Pancreas (tissue), 10 donors: ENCODE data around the gene AUTS2. TPM values are rescaled to one million over a fixed set of nuclear protein-coding genes. Genes with fewer than 3 reads are reported as not detected.

Source experiments
- ATAC-seq, 4 donors: fragments of 200-7000 bp; cut with Tn5 transposase; one replicate each; pipeline versions ENCODE4 v1.8.0 to v1.9.1; 2020; ENCODE audit warnings: mild to moderate bottlenecking in 4 of 4, moderate library complexity in 4 of 4
- DNase-seq, 6 donors: peaks; one replicate each; pipeline ENCODE4 v3.0.0-alpha.2; 2020
- FAIRE-seq: peaks from 2 replicates; lab custom pipeline; 2012; peaks lifted over from hg19 to GRCh38; lab: Jason Lieb, UNC
- H3K27ac ChIP-seq, 4 donors: fragments of 200-600 bp; sonication (generic); 1 replicate in 3 of 4; 2 replicates in 1 of 4; pipeline versions ENCODE4 v1.5.0 to v1.8.0; 2020
- H3K27me3 ChIP-seq, 4 donors: fragments of 200-600 bp; one replicate each; pipeline ENCODE4 v1.8.0; 2021
- H3K36me3 ChIP-seq, 3 donors: fragments of 200-600 bp; sonication (generic) in 1 of 3; one replicate each; pipeline versions ENCODE4 v1.5.0 to v1.8.0; 2020 to 2021
- H3K4me1 ChIP-seq, 3 donors: fragments of 200-600 bp; one replicate each; pipeline ENCODE4 v1.8.0; 2021
- H3K4me3 ChIP-seq, 4 donors: fragments of 200-600 bp; sonication (generic) in 2 of 4; one replicate each; pipeline versions ENCODE4 v1.5.0 to v1.8.0; 2020 to 2021
- H3K9me3 ChIP-seq, 4 donors: fragments of 200-600 bp; one replicate each; pipeline ENCODE4 v1.8.0; 2021
- CTCF ChIP-seq, 4 donors: fragments of 200-600 bp; sonication (generic) in 3 of 4; IDR thresholded peaks; one replicate each; pipeline versions ENCODE4 v1.5.0 to v1.8.0; 2021; ENCODE audit warnings: antibody characterized with exemption in 4 of 4
- WGBS, 2 donors: extraction: QIAGEN DNeasy Blood & Tissue Kit; methylation state at CpG; one replicate each; pipeline ENCODE4 v1.1.7; 2013; 5-methylcytosine and 5-hydroxymethylcytosine counted together
- intact Hi-C, 3 donors: fragments of 100-400 bp; cut with DNase I; formaldehyde crosslinking; loops; one replicate each; pipeline versions ENCODE4 v1.11.1 to v1.14.2; 2022
- polyA plus RNA-seq, 2 donors: library from polyadenylated mRNA; stranded (reverse); fragments of 200-250 nt; gene quantifications; one replicate each; pipeline ENCODE4 v1.2.3, GENCODE V29; 2013
- total RNA-seq, 6 donors: library from RNA; stranded (reverse); fragmentation: NEBNext Ultra II Directional in 4 of 6; extraction: Animal tissue kit (Norgen Biotek cat#: 25700) in 4 of 6; gene quantifications; one replicate each; pipeline versions ENCODE4 v1.2.1 to v1.2.4, GENCODE V29; 2021 to 2023
- donor health status: healthy with polysubstance abuse.
- donor health status: DM: no; HTN: no; CAD: no; lungs with moderate emphysema.
- donor health status: DM: no; HTN: no; CAD: no.
- donor health status: control.
- donor health status: control.
- donor health status: Bipolar disorder and iron deficiency.
- donor health status: DM: yes; HTN: yes; CAD: no.
- donor health status: DM: no; HTN: no; CAD: no.
- donor health status: DM: no; HTN: no; CAD: no.
- donor health status: DM: yes; HTN: yes; CAD: no.

Gene AUTS2
- total and polyA plus RNA-seq, 8 donors = 5.8 to 16.8 (median 9.9) TPM

- TF ChIP-seq CTCF (IDR thresholded peaks at IDR 0.05) = no peak
- ATAC-seq = no peak
- no peaks in the 10 kb centered on the region for H3K36me3 ChIP-seq
- no peaks in the 10 kb centered on the region for H3K4me1 ChIP-seq
- H3K4me3 ChIP-seq = no peak overlapping the region
- no peak for DNase-seq
- H3K27me3 ChIP-seq = no peaks in the 10 kb centered on the region
- WGBS, 2 donors = 84 to 85% methylated on average over 2 of the region's 2 CpGs
- no peaks in the 10 kb centered on the region for H3K9me3 ChIP-seq
- H3K27ac ChIP-seq = no peak overlapping the region
- intact Hi-C loops = no loop called here
- FAIRE-seq = no peak
These were observed 705.5 kb downstream of the AUTS2 start for GRCh38 chr7:70303780-70304179.

GRCh38 chr7:70306173-70306572 is 707.9 kb downstream of the AUTS2 start:
- WGBS, 2 donors = 65 to 68% methylated on average over 2 of the region's 2 CpGs
- Histone ChIP-seq H3K4me1 (no peaks in the 10 kb centered on the region), H3K36me3 (no peaks in the 10 kb centered on the region), H3K9me3 (no peaks in the 10 kb centered on the region), H3K4me3 (no peak overlapping the region), H3K27me3 (no peaks in the 10 kb centered on the region), H3K27ac (no peak overlapping the region)
- no peak for ATAC-seq
- no peak for FAIRE-seq
- TF ChIP-seq CTCF (IDR thresholded peaks at IDR 0.05) = no peak
- intact Hi-C loops = no loop called here
- no peak for DNase-seq

GRCh38 chr7:70307544-70308106 is 709.4 kb downstream of the AUTS2 start:
- H3K4me1 ChIP-seq = no peaks in the 10 kb centered on the region
- H3K27ac ChIP-seq = no peak overlapping the region
- no peak for TF ChIP-seq CTCF (IDR thresholded peaks at IDR 0.05)
- no peaks in the 10 kb centered on the region for H3K27me3 ChIP-seq
- intact Hi-C loops = no loop called here
- H3K36me3 ChIP-seq = no peaks in the 10 kb centered on the region
- no peaks in the 10 kb centered on the region for H3K9me3 ChIP-seq
- WGBS, 2 donors = 67 to 73% methylated on average over 3 of the region's 3 CpGs
- FAIRE-seq = no peak
- H3K4me3 ChIP-seq = no peak overlapping the region
- no peak for ATAC-seq
- no peak for DNase-seq

DNA sequence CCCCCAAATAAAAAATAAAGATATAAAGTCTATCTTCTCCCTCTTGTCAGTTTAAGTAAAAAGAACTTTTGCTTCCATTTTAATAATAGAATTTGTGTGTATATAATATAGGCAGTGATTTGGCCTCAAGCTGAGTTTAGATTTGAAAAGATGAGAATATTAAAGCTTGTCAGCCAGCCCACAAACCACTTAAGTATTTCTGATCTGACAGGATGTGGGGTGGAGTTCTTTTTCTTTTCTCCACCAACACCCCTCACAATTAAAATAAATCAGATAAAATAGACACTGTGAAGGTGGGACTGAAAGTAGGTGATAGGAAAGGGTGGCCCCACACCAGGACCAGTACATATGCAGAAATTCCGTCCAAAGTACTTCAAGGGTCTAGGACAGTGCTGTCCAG is 714.1 kb downstream of the AUTS2 start:
- no peaks in the 10 kb centered on the region for H3K36me3 ChIP-seq
- FAIRE-seq = no peak
- H3K4me3 ChIP-seq = no peak overlapping the region
- no peak for DNase-seq
- intact Hi-C loops = no loop called here
- ATAC-seq = no peak
- no peak overlapping the region for H3K27ac ChIP-seq
- no peaks in the 10 kb centered on the region for H3K9me3 ChIP-seq
- WGBS, 2 donors = 66 to 71% methylated on average over 1 of the region's 1 CpG
- no peak for TF ChIP-seq CTCF (IDR thresholded peaks at IDR 0.05)
- H3K4me1 ChIP-seq = no peaks in the 10 kb centered on the region
- H3K27me3 ChIP-seq = no peaks in the 10 kb centered on the region

DNA sequence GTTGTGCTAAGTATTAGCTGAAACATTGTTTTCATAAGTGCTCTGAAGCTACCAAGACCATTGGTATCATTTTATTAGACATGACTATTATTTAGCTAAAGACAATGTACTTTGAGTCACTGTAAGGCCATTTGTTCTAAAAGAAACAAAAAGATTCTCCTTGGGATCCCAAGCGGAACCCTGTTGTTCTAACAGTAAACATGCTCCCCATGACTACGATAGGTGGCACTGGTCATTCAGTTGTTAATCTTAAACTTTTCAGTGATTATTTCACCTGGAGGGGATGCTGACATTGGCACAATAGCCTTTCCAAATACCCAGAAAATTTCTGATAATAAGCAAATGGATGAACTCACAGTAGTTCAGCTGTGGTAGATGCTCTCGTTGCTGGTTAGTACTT is 715.0 kb downstream of the AUTS2 start:
- Histone ChIP-seq H3K36me3 (no peaks in the 10 kb centered on the region), H3K27ac (no peak overlapping the region), H3K27me3 (no peaks in the 10 kb centered on the region), H3K4me1 (no peaks in the 10 kb centered on the region), H3K9me3 (no peaks in the 10 kb centered on the region), H3K4me3 (no peak overlapping the region)
- FAIRE-seq (no peak), ATAC-seq (no peak), DNase-seq (no peak)
- intact Hi-C loops = no loop called here
- 76 to 85% methylated on average over 3 of the region's 3 CpGs for WGBS, 2 donors
- no peak for TF ChIP-seq CTCF (IDR thresholded peaks at IDR 0.05)
